ENCODE measurements around the gene CREBRF. TPM values are rescaled to one million over a fixed set of nuclear protein-coding genes. Genes with fewer than 3 reads are reported as not detected.

The CREBRF gene
- total and polyA plus RNA-seq, 2 of the 4 experiments (the other 2 are of a cell fraction), result 3.2 to 16.1 TPM

DNA sequence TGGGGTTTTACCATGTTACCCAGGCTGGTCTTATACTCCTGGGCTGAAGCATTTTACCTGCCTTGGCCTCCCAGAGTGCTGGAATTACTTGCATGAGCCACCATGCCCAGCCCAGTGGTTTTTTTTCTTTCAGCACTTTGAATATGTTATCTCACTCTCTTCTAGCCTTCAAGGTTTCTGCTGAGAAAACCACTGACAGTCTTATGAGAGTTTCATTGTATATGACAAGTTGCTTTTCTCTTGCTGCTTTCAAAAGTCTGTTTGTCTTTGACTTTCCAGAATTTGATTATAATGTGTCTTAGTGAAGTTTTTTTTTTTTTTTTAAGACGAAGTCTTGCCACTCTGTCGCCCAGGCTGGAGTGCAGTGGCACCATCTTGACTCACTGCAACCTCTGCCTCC is 45.1 kb downstream of the CREBRF start:
- H3K4ac ChIP-seq (ENCODE audit: low read depth, low read length), result no peak overlapping the region
- H2AK9ac ChIP-seq (replicated peaks; ENCODE audit: low read depth, low read length, poor library complexity), result no peak overlapping the region
- H2BK15ac ChIP-seq (ENCODE audit: low read depth, low read length), result no peak overlapping the region
- H3K18ac ChIP-seq (ENCODE audit: low read depth, low read length), result no peak overlapping the region
- TF ChIP-seq CEBPB (IDR thresholded peaks at IDR 0.05; ENCODE audit: low read depth, low read length) (no peak), MAFK (IDR thresholded peaks at IDR 0.05; ENCODE audit: low read depth, low read length) (no peak), RCOR1 (IDR thresholded peaks at IDR 0.05; ENCODE audit: insufficient replicate concordance, low read length) (no peak), POLR2A (IDR thresholded peaks at IDR 0.05; ENCODE audit: low read depth, low read length) (no peak), SMC3 (IDR thresholded peaks at IDR 0.05; ENCODE audit: low read depth, low read length) (no peak), NFE2L2 (IDR thresholded peaks at IDR 0.05; ENCODE audit: low read depth, low read length) (no peak)
- TF ChIP-seq, protein P1, sequence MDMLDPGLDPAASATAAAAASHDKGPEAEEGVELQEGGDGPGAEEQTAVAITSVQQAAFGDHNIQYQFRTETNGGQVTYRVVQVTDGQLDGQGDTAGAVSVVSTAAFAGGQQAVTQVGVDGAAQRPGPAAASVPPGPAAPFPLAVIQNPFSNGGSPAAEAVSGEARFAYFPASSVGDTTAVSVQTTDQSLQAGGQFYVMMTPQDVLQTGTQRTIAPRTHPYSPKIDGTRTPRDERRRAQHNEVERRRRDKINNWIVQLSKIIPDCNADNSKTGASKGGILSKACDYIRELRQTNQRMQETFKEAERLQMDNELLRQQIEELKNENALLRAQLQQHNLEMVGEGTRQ (IDR thresholded peaks at IDR 0.05; ENCODE audit: low read depth, low read length), result no peak
- TF ChIP-seq, protein P2, sequence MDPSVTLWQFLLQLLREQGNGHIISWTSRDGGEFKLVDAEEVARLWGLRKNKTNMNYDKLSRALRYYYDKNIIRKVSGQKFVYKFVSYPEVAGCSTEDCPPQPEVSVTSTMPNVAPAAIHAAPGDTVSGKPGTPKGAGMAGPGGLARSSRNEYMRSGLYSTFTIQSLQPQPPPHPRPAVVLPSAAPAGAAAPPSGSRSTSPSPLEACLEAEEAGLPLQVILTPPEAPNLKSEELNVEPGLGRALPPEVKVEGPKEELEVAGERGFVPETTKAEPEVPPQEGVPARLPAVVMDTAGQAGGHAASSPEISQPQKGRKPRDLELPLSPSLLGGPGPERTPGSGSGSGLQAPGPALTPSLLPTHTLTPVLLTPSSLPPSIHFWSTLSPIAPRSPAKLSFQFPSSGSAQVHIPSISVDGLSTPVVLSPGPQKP (IDR thresholded peaks at IDR 0.05; ENCODE audit: borderline replicate concordance, low read depth, low read length), result no peak
- no peak overlapping the region for H3K56ac ChIP-seq (ENCODE audit: extremely low read depth, insufficient read depth, low read length)
- H3K36me3 ChIP-seq (ENCODE audit: control insufficient read depth, insufficient read depth, low read length), result peaks cover 7% of the 10 kb centered on the region; the same call in 1 of the 2 replicates
- no peak overlapping the region for H3K14ac ChIP-seq (replicated peaks; ENCODE audit: low read depth, low read length)
- DNase-seq (no peak), ATAC-seq (ENCODE audit: low read depth) (no peak)
- H3K23ac ChIP-seq (ENCODE audit: low read depth, low read length), result no peak overlapping the region
- no peak overlapping the region for H3K27ac ChIP-seq (ENCODE audit: insufficient read depth, low read length)
- no peak overlapping the region for H3K9ac ChIP-seq (ENCODE audit: low read depth, low read length)
- H2AK5ac ChIP-seq (ENCODE audit: low read depth, low read length), result no peak overlapping the region
- ChIA-PET POLR2A (ENCODE audit: unreplicated experiment) (no interaction called here), CTCF (no interaction called here)
- dilution Hi-C loops (cut with HindIII; ENCODE audit: low sequenced_read_pairs, unreplicated experiment) (no loop called here), intact Hi-C loops (cut with micrococcal nuclease) (no loop called here), in situ Hi-C loops (cut with MboI; ENCODE audit: low sequenced_read_pairs) (no loop called here)
- peaks cover 8% of the 10 kb centered on the region; the same call in 1 of the 2 replicates for H4K20me1 ChIP-seq (ENCODE audit: insufficient read depth, low read length)
- H2BK20ac ChIP-seq (ENCODE audit: low read depth, low read length), result no peak overlapping the region
- peaks cover 3% of the 10 kb centered on the region; the same call in 1 of the 2 replicates for H3K4me1 ChIP-seq (ENCODE audit: control insufficient read depth, insufficient read depth, low read length)
- no peak overlapping the region for H2BK5ac ChIP-seq (ENCODE audit: low read depth, low read length, poor library complexity, severe bottlenecking)
- no peak overlapping the region for H2BK120ac ChIP-seq (ENCODE audit: low read depth, low read length)
- H3K4me2 ChIP-seq (ENCODE audit: low read depth, low read length), result no peak overlapping the region
- H4K91ac ChIP-seq (ENCODE audit: insufficient read depth, low read depth, low read length), result no peak overlapping the region
- H3K27me3 ChIP-seq (ENCODE audit: control insufficient read depth, insufficient read depth, low read length), result no peaks in the 10 kb centered on the region
- H3K9me3 ChIP-seq (ENCODE audit: control insufficient read depth, insufficient read depth, low read length), result peaks cover 4% of the 10 kb centered on the region
- no peak overlapping the region for H4K5ac ChIP-seq (ENCODE audit: low read depth, low read length)
- H4K8ac ChIP-seq (ENCODE audit: low read depth in 2 of 2, low read length in 2 of 2), result no peak overlapping the region
- no peak overlapping the region for H3K4me3 ChIP-seq (ENCODE audit: insufficient read depth, low read depth, low read length)
- no peak overlapping the region for H2AFZ ChIP-seq (replicated peaks; ENCODE audit: low read length, poor library complexity)
- BruUV-seq (replicated peaks), result no TSS peak
- H3K79me1 ChIP-seq (ENCODE audit: low read depth in 1 of 2, low read length in 2 of 2), result peaks cover 6 to 9% of the 10 kb centered on the region in 2 experiments; a peak in 3 of 4 replicates
- WGBS, 2 experiments (ENCODE audit: extremely low coverage in 2 of 2, insufficient read length in 1 of 2), result no CpG with 5 or more reads among the region's 2 CpGs
- H3K9me1 ChIP-seq (ENCODE audit: insufficient read depth, low read length), result no peaks in the 10 kb centered on the region

All from IMR-90 (cell line).